Body of pancreas (tissue), 4 donors: ENCODE results near the gene SOX6.

ENCODE experiments used
- CTCF ChIP-seq, 7 experiments: fragments of 450-650 bp in 4 of 7; fragments of 200-600 bp in 3 of 7; sonication (generic) in 3 of 7; IDR thresholded peaks; one replicate each; pipeline ENCODE4 v1.5.1; 2016 to 2019; ENCODE audit warnings: antibody characterized with exemption in 7 of 7
- POLR2A ChIP-seq, 3 donors: fragments of 450-650 bp; IDR thresholded peaks; one replicate each; pipeline ENCODE4 v1.6.1; 2016; ENCODE audit warnings: antibody characterized with exemption in 3 of 3, mild to moderate bottlenecking in 2 of 3

- no peak for TF ChIP-seq POLR2A (IDR thresholded peaks at IDR 0.05)
- no peak for TF ChIP-seq CTCF (IDR thresholded peaks at IDR 0.05)
Observed at GRCh38 chr11:16322190-16322589, 34.2 kb downstream of the SOX6 start.
